ENCODE data around the gene SPACA9.

Gene SPACA9

DNA sequence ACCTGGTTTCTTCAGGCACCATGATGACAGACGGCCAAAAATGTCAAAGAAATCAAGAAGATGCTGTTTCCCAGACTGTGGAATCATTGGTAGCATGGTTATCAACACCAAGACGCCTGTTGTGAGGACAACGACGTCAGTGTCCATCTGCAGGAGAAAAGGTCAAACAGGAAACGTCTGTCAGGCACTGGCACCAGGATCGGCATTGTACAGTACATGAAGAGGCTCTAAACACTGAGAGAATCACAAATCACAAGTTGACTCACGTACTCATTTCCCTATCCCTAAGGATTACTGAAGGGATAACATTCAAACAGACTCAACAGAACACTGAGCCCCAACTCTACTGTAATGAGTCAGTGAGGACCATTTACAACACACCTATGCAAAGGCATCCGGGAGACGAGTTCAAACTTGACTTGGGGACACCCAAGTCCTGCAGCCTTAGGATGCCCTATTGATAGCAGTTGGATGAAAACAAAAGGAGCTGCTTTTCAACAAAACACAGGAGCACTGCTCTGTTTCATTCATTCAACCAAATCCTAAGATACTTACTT, 44.7 kb downstream of the SPACA9 start:
- in situ Hi-C loops (cut with MboI; ENCODE audit: low pct_unique_long_range_greater_than_20kb, low sequenced_read_pairs): no loop called here
- DNase-seq: no peak

DNA sequence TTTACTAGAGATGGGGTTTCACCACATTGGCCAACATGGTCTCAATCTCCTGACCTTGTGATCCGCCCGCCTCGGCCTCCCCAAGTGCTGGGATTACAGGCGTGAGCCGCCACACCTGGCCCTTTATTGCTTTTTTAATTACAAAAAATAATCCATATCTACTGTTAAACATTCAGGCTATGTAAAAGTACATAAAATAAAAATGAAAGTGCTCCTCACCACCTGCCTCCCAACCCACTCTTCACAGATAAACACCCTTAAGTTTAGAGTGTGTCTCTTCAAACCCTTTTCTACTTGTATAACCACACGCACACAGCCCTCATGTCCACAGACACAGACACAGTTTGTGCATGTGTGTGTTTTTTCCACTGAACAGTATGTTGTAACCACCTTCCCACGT, 49.0 kb downstream of the SPACA9 start:
- in situ Hi-C loops (cut with MboI; ENCODE audit: low pct_unique_long_range_greater_than_20kb, low sequenced_read_pairs): no loop called here
- DNase-seq: no peak

DNA sequence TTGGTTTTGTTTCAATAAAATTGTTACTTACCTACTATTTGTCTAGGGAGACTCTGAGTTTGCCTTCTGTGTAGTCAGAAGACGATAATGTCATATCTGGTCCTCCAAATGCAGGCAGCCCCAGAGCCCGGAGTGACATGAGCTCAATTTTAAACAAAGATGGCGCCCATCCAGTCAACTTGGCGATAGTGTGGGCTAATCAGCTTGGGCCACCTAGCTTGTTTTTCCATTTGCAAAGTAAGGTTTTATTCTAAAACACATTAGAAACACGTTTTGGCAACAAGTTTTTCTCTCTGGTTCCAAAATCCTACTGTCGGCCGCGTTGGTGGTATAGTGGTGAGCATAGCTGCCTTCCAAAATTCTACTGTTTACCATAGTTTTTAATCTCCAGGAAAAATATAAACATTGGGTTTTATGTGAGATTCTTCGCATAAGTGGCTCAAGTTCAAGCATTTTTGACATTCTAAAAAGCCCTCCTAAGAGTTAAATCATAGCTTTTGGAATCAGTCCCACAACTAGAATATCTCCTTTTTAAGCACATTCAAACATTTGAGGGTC, 52.6 kb downstream of the SPACA9 start:
- in situ Hi-C loops (cut with MboI; ENCODE audit: low pct_unique_long_range_greater_than_20kb, low sequenced_read_pairs): no loop called here
- no peak for DNase-seq

DNA sequence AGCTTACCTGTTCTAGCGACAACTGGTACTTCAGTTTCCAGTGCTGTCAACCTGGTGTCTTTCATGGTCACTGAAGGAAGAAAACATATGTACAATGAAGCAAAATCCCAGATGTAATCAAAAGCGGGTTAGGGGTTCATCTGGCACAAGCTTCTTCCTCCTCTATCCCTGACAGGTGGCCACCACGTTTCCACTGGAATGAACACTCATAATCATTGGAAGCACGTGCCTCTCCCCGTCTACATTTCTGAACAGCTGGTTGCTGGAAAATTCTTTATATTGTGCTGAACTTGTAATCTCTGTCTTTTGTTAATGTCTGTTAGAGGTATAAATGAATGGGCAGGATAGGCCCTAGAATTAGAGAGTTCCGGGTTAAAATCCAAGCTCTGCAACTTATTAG, 56.3 kb downstream of the SPACA9 start:
- in situ Hi-C loops (cut with MboI; ENCODE audit: low pct_unique_long_range_greater_than_20kb, low sequenced_read_pairs): no loop called here
- no peak for DNase-seq

DNA sequence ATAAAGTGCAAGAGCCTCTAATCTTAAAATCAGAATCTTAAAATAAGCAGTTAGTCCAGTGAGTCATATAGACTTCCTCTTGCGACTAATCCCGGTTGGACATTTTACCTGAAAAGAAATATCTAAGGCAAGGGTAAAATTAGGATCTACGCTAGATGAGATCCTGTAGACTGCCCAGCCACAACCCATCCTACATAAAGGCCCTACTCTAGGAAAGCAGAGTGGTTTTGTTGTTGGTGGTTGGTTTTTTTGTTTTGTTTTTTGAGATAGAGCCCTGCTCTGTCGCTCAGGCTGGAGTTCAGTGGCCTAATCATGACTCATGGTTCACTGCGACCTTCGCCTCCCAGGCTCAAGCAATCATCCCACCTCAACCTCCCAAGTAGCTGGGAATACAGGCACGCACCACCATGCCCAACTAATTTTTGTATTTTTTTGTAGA, 58.8 kb downstream of the SPACA9 start:
- DNase-seq: no peak
- in situ Hi-C loops (cut with MboI; ENCODE audit: low pct_unique_long_range_greater_than_20kb, low sequenced_read_pairs): no loop called here

DNA sequence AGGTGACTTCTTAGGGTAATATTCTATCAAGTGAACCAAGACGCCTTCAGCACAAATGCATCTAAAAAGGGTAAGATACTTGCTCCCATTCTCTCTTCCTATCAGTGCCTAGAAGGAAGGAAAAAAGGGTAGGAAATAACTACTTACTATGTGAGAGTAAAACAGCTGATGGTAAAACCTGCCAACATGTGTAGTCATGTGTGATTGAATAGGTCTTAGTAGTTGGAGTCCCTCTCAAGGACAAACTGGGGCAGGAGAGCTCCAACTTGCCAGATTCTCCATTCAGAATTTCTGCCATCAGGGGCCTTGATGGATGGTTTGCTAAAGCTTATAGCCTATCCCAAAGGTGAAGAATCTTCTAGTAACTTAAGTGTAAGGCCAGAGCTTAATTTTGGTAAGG, 60.5 kb downstream of the SPACA9 start:
- in situ Hi-C loops (cut with MboI; ENCODE audit: low pct_unique_long_range_greater_than_20kb, low sequenced_read_pairs): no loop called here
- DNase-seq: no peak

Measured in KBM-7 (cell line).